Neural progenitor cell (in vitro differentiated cells): ENCODE measurements around the gene ZKSCAN5.

ENCODE experiments used
- CTCF ChIP-seq: fragments of 200-600 bp; sonication (generic); IDR thresholded peaks from 2 replicates; pipeline ENCODE4 v1.5.1; 2017; ENCODE audit warnings: antibody characterized with exemption, mild to moderate bottlenecking
- EZH2 ChIP-seq: fragments of 200-600 bp; sonication (generic); IDR thresholded peaks from 2 replicates; pipeline ENCODE4 v1.6.1; 2017; ENCODE audit warnings: antibody characterized with exemption, mild to moderate bottlenecking, moderate library complexity

GRCh38 chr7:99551334-99551733, 46.9 kb downstream of the ZKSCAN5 start:
- TF ChIP-seq CTCF (no peak), EZH2 (no peak)
